Stimulated activated CD8-positive, alpha-beta memory T cell treated with anti-CD3 and anti-CD28 coated beads, Interleukin-15, amount 100 ng/mL, for 48 hours (primary cell): ENCODE results near the gene SF3B6.
A peak's percentile ranks its signal among the peaks of the same experiment; 100 is the strongest.
"Not testable (repeated sequence)": the region's sequence is repeated elsewhere in the genome, so short reads cannot be mapped to it uniquely, and the experiment has no call there.

Experiments used
- DNase-seq, 2 donors: peaks; one replicate each; pipeline ENCODE4 v3.0.0-alpha.2; 2020; ENCODE audit warnings: low read depth in 2 of 2

The SF3B6 gene

DNA sequence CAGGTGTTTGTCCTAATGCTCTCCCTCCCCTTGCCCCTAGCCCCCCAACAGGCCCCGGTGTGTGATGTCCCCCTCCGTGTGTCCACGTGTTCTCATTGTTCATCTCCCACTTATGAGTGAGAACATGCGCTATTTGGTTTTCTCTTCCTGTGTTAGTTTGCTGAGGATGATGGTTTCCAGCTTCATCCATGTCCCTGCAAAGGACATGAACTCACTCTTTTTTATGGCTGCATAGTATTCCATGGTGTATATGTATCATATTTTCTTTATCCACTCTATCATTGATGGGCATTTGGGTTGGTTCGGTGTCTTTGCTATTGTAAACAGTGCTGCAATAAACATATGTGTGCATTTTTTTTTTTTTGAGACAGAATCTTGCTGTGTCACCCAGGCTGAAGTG, 17.1 kb upstream of the SF3B6 start:
- DNase-seq, result not testable (repeated sequence)

DNA sequence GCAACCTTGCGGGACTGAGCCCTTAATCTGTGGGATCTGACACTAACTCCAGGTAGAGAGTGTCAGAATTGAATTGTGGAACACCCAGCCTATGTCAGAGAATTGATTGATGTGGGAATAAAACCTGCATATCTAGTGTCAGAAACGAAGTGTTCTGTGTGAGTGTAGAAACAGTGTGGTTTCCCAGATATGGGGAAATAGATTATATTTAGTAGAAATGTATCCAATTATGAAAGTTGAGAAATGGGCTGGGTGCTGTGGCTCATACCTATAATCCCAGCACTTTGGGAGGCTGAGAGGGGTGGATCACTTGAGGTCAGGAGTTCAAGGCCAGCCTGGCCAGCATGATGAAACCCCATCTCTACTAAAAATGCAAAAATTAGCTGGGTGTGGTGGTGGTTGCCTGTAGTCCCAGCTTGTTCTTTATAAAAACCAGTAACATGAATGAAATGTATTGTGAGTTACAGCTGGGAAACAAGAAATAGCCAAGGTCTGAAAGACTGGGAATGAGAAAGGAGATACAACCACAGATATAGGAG, 12.8 kb upstream of the SF3B6 start:
- DNase-seq, result no peak

DNA sequence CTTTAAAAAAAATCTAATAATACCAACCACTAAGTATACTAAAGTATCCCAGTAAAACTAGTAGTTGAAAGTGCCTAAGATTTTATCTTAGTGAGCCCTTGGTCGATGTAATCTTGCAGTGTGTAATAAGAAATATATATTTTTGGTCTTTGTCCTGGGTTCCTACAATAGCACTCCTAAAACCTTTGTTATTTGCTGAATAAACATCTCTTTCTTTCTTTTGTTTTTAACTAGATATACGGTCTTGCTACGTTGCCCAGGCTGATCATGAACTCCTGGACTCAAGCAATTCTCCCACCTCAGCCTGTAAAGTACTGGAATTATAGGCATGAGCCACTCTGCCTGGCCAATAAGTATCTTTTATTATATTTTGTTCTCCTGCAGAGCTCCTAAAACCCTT, 10.9 kb upstream of the SF3B6 start:
- no peak for DNase-seq

DNA sequence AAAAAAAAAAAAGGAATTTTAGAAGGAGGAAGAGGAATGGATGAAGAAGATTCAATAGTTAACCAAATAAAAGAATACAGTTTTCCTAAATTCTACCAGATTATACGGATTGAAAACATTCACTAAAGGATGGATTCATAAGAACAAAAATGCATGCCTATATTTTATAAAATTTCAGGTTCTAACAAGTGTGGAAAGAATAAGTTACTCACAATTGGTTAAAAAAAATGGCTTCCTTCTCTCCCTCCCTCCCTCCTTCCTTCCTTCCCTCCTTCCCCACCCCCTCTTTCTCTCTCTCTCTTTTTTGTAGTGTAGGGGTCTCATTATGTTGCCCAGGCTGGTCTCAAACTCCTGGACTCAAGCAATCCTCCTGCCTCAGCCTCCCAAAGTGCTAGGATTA, 10.1 kb upstream of the SF3B6 start:
- no peak for DNase-seq

DNA sequence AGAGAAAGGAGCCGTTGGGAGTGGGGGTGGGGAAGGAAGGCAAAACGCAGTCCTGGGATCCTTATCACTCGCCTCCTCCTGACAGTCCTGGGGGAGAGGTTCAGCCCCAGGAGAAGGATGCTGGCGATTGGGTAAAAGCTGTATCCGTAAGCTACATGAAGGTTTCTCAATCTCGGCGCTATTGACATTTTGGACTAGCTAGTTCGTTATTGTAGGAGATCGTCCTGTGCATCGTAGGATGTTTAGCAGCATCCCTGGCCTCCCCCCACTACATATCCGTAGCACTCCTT, 9.0 kb upstream of the SF3B6 start:
- DNase-seq, result no peak

DNA sequence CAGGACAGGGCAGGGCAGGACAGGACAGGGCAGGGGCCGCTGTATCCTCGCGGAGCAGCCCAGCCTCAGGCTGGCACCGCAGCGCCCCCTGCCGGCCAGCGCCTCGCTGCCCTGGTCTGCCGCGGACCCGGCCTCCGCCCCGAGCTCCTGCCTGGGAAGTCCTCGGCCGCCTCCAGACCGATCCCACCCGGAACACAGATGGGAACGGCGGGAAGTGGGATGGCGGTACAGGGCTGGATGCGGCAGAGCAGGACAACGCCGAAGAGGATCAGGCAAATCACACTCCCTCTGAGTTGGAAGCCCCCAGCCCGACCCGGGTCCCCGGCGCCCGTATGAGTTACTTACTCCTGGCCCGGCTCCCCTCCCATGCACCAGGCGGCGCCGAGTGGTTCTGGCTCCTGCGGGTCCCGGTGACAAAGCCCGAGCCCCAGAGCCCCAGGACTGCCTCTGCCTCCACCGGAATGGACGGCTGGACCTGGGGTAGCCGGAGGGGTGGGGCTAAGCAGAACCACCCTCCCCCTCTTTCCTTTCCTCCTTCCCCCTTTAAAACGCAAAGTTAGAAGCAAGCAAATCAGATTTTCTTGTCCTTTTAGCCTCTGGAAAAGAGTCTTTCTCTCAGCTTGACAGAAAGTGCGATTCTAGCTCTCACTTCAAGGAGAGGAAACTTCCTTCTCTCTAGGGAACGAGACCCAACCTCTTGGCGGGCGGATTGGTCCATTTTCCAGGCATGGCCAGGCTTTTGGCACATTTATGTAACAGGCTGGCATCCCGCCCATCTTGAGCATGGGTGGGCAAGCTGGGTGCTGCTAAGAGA, 8.5 kb upstream of the SF3B6 start, which contains the start of gene TP53I3:
Gene TP53I3, minus strand, starts transcription at position 449 of the 814 bp plus-strand sequence. CDS start 508 bp downstream, outside the sequence.
- DNase-seq, result peak; percentile 73 to 74

DNA sequence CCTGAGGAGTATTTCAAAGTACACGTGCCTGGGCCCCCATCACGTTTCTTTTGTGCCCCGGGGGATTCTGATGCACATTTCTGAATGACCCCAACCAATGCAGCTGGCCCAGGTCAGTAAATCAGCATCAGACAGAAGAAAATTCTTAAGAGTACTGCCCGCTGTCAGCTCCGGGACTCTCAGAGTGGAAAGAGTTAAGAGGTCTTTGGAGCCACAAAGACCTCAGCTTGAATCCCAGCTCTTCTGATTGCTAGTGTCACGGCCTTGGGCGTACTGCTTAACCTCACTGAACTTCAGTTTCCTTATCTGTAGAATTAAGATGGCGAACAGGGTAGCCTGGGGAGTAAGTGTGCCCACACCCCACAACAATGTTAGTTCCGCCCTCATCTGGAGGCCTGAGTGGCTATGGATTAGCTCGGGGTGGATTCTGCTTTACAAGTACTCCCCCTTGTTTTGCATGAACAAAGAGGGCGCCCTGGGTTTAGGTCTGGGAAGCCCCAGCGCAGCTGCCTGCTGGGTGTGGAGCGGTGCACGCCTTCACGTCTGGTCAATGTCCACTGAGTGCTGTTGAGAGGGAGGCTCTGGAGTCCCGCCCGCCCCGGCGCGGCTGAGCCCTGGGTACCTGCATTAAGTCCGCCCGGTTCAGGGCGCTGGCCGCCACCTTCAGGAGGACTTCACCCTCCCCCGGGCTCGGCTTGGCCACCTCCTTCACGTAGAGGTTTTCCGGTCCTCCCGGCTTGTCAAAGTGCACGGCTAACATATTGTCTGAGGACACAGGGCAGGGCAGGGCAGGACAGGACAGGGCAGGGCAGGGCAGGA, 7.7 kb upstream of the SF3B6 start:
- peak; percentile 7 to 8 for DNase-seq

DNA sequence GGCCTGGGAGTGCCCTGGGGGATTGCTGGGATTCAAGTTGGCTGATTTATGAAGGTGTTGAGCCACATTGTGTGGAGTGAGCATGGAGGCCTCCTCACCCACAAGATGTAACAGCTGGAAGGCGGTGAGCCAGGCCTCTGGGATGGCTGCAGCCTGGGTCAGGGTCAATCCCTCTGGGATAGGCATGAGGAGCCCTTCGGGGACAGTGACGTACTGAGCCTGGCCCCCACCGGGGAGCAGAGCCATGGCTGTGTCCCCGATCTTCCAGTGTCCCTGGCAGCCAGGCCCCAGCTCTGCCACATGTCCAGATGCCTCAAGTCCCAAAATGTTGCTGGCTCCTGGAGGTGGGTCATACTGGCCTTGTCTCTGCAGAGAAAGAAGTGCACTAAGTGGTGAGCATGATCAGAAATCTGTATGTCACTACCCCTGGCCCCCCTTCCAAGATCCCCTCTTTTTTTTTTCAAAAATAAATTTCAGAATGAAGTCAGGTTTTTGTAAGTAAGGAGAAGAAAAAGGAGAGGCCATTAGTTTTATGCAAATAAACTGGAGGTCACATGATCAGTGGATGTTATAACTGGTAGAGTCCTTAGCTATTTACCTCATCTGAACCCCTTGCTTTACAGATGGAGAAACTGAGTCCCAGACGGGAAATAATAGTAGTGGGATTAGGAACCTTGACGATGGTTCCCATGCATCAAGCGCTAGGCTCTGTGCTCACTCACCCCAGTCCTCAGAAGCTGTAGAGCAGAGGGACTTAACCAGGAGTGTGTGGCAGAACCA, 6.9 kb upstream of the SF3B6 start:
- DNase-seq, result no peak

DNA sequence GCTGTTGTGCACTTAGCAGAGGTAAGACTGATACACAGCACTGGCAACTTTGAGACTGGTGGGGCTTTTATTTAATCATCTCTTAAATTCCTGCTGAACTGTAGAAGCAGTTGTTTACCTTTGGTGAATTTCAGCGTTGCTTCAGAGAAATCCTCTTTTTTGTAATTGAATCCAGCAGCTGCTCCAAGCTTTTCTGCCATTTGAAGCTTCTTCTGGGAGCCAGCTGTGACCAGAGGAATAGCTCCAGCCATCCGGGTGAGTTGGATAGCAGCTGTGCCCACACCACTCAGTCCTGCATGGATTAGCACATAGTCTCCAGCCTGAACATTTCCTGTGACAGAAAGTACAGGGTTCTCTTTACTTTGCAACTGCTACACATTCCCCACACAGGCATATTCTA, 4.6 kb upstream of the SF3B6 start:
- no peak for DNase-seq

DNA sequence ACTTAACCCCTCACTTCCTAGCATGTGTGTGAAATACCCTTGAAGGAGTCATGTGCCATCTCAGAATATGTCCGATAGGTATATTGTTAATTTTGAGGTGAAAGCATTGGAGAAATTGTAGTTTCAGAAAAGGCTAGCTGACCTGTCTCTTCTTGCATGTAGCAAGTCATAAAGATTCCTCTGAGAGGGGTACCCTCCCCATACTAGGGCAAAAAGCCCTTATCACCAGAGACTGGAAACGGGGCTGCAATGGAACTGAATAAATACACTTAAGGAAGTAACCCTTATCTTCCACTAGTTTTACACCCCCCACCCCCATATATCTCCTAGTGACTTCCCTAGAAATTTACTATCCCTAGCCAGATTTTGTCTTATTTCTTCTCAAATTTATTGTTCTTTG, 1.8 kb upstream of the SF3B6 start:
- DNase-seq, result no peak

DNA sequence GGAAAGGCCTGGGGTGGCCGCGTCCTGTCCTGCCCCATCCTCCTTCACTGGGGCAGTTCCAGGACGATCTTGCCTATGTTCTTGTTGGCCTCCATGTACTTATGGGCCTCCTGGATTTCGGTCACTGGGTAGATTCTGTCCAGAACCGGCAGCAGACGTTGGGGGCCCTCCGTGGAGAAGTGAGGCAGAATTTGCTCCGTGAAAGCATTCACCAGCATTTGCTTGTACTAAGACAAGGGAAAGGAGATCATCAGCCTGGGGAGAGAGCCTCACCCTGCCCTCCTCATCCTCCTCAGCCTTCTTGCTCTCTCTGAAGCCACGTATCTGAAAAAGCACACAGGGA, 1.4 kb upstream of the SF3B6 start:
- DNase-seq, result no peak

DNA sequence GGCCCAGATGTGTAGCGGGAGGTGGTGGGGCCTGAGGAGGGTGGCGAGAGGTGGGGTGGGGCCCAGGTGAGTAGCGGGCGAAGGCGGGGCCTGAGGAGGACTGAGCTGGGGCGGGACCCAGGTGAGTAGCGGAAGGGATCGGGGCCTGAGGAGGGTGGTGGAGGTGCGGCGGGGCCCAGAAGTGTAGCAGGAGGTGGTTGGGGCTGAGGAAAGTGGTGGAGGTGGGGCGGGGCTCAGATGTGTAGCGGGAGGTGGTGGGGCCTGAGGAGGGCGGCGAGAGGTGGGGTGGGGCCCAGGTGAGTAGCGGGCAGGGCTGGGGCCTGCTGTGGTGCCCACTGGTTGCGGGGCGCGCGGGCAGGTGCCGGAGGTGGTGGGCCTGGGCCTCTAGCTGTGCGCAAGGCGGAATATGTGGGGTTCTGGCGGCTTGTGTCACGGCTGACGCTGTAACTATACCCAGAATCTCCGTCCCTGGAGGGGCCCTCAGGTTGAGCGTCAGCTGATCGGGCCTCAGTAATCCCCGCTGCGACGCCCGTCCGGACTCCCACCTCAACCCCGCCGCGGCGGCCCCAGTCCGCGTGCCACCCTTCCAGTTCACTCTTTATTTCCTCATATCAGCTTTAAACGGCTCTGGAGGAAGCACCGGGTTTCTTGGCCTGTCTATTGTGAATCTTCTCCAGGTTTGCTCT, 866 bp upstream of the SF3B6 start:
- peak in 1 of 2 donors; percentile 8 for DNase-seq

DNA sequence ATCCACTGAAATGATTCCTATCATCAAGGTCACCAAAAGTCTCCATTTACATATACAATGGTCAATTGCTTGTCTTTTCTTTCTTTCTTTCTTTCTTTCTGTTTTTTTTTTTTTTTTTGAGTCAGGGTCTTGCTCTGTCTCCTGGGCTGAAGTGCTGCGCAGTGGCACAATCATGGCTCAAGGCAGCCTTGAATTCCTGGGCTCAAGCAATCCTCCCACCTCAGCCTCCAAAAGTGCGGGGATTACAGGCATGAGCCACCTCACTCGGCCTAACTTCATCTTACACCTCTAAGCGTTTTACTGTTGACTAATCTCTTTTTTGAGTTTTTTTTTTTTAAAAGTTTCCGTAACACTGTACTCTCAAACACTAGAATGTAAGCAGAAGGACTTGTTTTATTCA, 867 bp downstream of the SF3B6 start:
- no peak for DNase-seq

DNA sequence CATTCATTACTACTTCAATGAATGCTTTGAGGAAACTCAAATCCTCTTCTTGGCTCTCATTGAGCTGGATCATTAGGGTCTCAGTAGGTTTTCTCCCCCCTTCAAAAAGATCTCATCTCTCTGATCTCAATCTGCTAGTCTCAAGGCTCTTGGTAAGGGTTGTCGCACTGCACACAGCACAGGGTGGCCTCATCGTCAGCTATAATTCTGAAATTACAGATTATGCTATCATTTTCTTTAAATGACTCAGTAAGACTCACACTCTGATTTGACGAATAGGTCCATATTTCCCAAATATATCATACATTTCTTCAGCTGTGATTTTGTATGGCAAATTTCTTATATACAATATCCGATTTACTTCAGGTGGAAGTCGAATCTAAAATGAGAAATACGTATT, 2.3 kb downstream of the SF3B6 start:
- no peak for DNase-seq

DNA sequence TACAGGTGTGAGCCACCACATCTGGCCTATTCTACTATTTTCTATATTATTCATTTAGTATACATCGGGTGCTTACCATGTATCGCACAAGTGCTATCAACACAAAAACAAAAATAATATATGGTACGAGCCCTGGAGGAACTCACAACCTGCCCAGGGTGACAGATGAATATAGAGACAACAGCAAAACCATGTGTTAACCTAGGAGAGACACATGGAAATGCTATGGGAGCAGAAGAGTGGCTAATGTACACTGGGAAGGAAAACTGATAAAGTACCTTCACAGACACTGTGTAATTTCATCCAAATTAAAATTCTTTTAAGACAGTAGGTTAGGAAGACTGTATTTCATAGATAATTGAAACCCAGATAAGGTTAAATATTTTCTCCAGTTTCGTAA, 3.9 kb downstream of the SF3B6 start:
- no peak for DNase-seq

DNA sequence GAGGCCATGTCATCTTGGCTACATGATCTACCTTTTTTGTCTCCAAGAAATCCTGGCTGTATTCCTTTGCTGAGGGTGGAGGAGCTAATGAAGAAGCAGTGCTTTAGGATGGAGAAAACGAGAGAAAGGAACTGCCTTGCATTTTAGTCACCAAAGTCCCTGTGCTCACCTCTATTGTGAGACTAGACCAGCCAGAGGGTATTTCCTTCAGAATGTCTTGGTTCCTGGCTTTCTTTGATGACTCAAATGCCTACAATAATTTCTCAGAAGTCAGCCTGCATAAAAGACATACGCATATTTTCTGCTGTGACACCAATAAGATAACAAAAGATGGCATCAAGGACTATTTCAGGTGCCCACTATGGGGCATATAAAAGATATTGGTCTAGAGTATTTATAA, 10.8 kb downstream of the SF3B6 start:
- DNase-seq, result no peak

DNA sequence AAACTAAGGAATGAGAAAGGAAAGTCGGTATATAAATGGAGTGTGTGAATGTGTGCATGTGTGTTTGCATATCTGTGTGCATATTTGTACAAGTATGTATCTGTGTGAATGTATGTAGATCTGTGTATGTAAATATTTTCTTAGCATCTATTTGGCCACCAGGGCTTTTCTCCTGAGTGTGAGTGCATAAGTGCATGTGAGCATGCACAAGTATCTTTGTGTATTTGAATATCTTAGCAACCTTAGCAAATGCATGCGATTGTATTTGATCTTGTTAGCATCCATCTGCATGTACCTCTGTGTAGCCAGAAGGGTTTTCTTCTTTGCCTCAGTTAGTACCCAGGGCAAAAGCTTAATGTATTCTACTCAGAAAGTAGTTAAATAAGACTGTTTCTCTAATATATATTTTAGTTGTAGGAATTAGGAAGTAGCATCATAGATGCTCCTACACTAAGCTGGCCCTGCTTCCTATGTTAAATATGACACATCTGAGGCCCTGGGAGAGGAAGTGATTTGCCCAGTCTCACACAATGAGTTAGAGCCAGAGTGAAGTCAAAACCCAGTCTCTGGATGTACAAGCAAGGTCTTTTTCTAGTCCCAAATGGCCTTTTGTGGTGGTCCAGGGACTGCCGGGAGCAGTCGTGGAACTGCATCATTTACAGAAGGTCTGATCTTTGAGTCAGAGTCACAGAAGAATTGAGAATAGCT, 17.4 kb downstream of the SF3B6 start:
- DNase-seq, result no peak

DNA sequence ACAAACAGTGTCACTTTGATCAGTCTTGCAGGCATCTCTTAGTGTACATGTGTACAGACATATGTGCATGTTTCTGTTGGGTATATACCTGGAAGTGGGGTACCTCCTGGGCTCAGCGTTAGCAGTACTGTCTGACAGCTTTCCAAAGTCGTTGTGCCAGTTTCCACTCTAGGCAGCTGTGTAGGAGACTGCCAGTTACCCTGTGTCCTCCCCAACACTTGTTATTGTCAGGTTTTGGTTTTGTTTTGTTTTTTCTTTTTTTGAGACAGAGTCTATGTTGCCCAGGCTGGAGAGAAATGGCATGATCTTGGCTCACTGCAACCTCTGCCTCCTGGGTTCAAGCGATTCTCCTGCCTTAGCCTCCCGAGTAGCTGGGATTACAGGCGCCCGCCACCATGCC, 20.4 kb downstream of the SF3B6 start:
- no peak for DNase-seq

DNA sequence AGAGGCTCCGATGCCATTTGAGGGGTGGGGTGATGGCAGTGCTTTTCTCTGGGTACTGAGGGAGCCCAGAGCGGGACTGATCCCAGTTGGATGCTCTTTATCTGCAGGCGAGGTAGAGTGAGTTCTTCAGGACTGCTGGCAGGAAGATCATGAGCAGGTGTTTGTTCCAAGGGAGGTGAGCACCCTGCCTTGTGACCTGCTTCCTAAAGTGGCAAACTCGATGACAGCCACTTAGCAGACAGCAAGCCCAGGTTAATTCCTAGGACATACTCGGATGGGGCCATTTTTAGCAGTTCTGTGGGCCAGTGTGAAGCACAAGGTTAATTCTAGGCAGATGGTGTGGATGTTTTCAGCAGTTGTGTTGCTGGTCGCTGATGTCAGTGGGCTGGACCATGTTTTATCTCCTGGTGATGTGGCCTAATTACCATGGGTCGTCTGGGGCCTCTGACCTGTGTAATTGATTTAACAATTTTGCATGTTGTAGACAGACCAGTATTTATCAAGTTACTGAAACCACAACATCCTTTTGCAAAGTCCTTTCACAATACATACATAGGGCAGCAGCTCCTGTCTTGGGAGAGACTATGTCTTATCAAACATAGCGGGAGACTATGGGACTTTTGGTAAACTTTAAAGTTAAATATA, 21.6 kb downstream of the SF3B6 start:
- no peak for DNase-seq

DNA sequence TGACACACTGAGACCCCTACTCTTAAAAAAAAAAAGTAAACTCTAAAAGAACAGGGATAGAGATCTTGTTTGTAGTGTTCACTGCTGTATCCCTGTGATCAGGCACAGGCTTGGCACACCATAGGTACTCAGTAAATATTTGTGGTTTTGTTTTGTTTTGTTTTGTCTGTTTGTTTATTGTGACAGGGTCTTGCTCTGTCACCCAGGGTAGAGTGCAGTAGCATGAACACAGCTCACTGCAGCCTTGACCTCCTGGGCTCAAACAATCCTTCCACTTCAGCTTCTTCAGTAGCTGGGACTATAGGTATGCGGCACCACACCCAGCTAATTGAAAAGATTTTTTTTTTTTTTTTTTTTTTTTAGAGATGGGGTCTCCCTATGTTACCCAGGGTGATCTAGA, 23.2 kb downstream of the SF3B6 start:
- no peak for DNase-seq

DNA sequence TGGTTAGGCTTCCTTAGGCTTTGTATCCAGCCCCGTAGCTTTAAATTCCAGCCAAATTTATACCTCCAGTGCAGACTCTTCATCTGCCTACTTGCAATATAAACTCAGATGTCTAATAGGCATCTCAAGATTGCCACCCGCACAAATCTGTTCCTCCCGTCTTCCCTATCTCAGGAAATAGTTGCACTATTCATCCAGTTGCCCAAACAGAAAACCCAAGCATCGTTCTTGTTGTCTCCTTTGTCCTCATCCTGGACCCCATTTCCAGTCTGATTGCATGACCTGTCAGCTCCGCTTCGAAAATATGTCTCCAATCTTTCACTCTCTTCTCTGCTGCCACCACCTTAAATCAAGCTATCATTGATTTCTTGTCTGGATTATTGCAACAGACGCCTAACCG, 24.3 kb downstream of the SF3B6 start:
- DNase-seq, result no peak
